Right lobe of liver (tissue), 4 donors: ENCODE measurements around the gene ZSCAN2.
"Not testable (repeated sequence)": the region's sequence is repeated elsewhere in the genome, so short reads cannot be mapped to it uniquely, and the experiment has no call there.

Experiments used
- POLR2A ChIP-seq: fragments of 450-650 bp; IDR thresholded peaks from one replicate; pipeline ENCODE4 v1.6.1; 2017; ENCODE audit warnings: antibody characterized with exemption, mild to moderate bottlenecking
- TF ChIP-seq, protein P1 (sequence below), 4 donors: fragments of 200-600 bp in 3 of 4; fragments of 450-650 bp in 1 of 4; IDR thresholded peaks; one replicate each; pipeline versions ENCODE4 v1.5.1 to v1.8.0; 2016 to 2022; ENCODE audit warnings: antibody characterized with exemption in 4 of 4, mild to moderate bottlenecking in 2 of 4
- donor health status: DM: no; HTN: no; CAD: no.
- donor health status: DM: no; HTN: no; CAD: no.
- donor health status: DM: no; HTN: yes; CAD: no.

DNA sequence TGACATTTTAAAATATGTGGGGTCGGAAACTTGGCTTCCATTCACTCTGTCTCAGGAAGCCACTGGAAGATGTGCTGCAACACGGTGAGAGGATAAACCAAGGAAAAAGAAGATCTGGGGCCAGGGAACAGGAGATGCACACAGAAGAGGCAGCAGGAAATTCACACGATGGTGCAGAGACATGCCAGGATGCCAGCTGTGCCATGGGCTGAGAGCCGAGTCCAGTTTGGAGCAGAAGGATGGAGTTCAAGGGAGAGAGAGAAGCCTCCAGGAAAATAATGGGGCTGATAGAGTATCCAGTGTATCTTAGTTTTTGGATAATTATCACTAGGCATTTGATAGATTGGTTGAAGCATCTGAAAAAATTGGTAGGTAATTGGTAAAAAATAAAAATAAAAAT, 16.9 kb upstream of the ZSCAN2 start:
- TF ChIP-seq, protein P1, sequence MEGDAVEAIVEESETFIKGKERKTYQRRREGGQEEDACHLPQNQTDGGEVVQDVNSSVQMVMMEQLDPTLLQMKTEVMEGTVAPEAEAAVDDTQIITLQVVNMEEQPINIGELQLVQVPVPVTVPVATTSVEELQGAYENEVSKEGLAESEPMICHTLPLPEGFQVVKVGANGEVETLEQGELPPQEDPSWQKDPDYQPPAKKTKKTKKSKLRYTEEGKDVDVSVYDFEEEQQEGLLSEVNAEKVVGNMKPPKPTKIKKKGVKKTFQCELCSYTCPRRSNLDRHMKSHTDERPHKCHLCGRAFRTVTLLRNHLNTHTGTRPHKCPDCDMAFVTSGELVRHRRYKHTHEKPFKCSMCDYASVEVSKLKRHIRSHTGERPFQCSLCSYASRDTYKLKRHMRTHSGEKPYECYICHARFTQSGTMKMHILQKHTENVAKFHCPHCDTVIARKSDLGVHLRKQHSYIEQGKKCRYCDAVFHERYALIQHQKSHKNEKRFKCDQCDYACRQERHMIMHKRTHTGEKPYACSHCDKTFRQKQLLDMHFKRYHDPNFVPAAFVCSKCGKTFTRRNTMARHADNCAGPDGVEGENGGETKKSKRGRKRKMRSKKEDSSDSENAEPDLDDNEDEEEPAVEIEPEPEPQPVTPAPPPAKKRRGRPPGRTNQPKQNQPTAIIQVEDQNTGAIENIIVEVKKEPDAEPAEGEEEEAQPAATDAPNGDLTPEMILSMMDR (IDR thresholded peaks at IDR 0.05): not testable (repeated sequence)
- TF ChIP-seq POLR2A: not testable (repeated sequence)
